Activated CD4-positive, alpha-beta T cell treated with anti-CD3 and anti-CD28 coated beads for 36 hours (primary cell): Measurements from ENCODE around the gene SYNE1. TPM values are rescaled to one million over a fixed set of nuclear protein-coding genes. Genes with fewer than 3 reads are reported as not detected.

Experiments used
- ATAC-seq: fragments of 200-7000 bp; cut with Tn5 transposase; one replicate; pipeline ENCODE4 v1.10.0; 2021; ENCODE audit warnings: mild to moderate bottlenecking, moderate library complexity
- CTCF ChIA-PET: fragments of 350-600 bp; sonication (Branson Sonifier 250); formaldehyde crosslinking; loops from one replicate; lab custom pipeline; 2021; ENCODE audit warnings: antibody characterized with exemption; lab: Charles Lee
- POLR2A ChIA-PET: fragments of 350-600 bp; sonication (Branson Sonifier 250); formaldehyde crosslinking; loops from one replicate; lab custom pipeline; 2021; ENCODE audit warnings: antibody characterized with exemption, inconsistent platforms; lab: Charles Lee
- DNase-seq: peaks from one replicate; pipeline ENCODE4 v3.0.0-alpha.2; 2020
- H3K27ac Mint-ChIP-seq: one replicate; pipeline ENCODE4 v1.8.0; 2021; ENCODE audit warnings: mixed read lengths
- H3K27me3 Mint-ChIP-seq: one replicate; pipeline ENCODE4 v1.8.0; 2021; ENCODE audit warnings: mixed read lengths
- H3K36me3 Mint-ChIP-seq: one replicate; pipeline ENCODE4 v1.8.0; 2021; ENCODE audit warnings: low read depth, mixed read lengths
- H3K4me1 Mint-ChIP-seq: one replicate; pipeline ENCODE4 v1.8.0; 2021; ENCODE audit warnings: mixed read lengths
- H3K4me3 Mint-ChIP-seq: one replicate; pipeline ENCODE4 v1.8.0; 2021; ENCODE audit warnings: mild to moderate bottlenecking, moderate library complexity, mixed read lengths
- H3K9me3 Mint-ChIP-seq: one replicate; pipeline ENCODE4 v1.8.0; 2021; ENCODE audit warnings: low read depth, mixed read lengths
- intact Hi-C, 2 experiments: fragments of 100-400 bp; cut with DNase I in 1 of 2; cut with micrococcal nuclease in 1 of 2; formaldehyde crosslinking; loops; one replicate each; pipeline versions ENCODE4 v1.14.2 to v1.15.1; 2022 to 2024; cut with DNase I, micrococcal nuclease
- total RNA-seq, 2 experiments: library from RNA; stranded (reverse); gene quantifications; one replicate each; pipeline ENCODE4 v1.2.3, GENCODE V29; 2021

The SYNE1 gene
- total RNA-seq, 2 experiments from 2014 or later, result 20.8 to 21.9 TPM

DNA sequence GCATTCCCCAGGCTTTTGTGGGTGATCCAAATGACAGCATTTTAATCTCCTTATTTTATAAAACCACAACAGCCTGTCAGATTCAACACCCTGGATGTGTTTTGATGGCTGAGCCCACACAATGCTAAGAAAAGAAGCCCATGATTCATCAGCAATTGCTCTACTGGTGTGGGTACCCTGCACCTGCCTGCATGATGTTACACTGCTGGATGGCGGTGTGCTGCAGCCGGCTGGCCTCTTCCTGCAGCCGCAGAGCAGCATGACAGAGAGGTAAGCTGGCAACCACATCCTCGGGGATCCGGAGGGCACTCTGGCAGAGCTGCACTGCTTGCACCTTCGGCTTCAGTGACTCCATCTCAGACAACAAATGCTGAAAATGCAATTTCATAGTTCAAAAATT, 327.5 kb downstream of the SYNE1 start:
- peak; percentile 100 for ATAC-seq
- intact Hi-C loops, result no loop called here
- POLR2A ChIA-PET, result interaction anchor here (1.1 kb wide), 1 partner anchor 8 kb away, joined by 4 read pairs; no protein-coding TSS in a partner anchor
- no peaks in the 10 kb centered on the region for H3K36me3 Mint-ChIP-seq
- peak; percentile 86 for DNase-seq
- peaks cover 23% of the 10 kb centered on the region for H3K4me1 Mint-ChIP-seq
- no peak overlapping the region for H3K4me3 Mint-ChIP-seq
- no peaks in the 10 kb centered on the region for H3K9me3 Mint-ChIP-seq
- CTCF ChIA-PET, result interaction anchor here (1.0 to 2.1 kb wide), 4 partner anchors 8 to 29 kb away, joined by 4 to 9 read pairs (median 6); no protein-coding TSS in a partner anchor
- no peak overlapping the region for H3K27ac Mint-ChIP-seq
- H3K27me3 Mint-ChIP-seq, result no peaks in the 10 kb centered on the region

DNA sequence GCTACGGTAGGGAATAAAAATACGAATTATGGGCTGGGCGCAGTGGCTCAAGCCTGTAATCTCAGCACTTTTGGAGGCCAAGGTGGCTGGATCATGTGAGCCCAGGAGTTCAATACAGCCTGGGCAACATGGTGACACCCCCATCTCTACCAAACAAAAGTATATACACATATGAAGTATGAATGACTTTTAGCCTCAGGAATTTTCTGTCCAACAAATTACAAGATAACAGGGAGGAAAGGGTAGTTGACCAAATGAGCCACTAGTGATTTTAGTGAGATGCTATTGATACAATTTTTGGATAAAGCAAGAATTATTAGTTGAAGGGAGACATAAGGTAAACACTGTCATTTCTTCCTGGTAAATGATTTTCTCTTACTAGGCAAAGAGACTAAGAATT, 328.2 kb downstream of the SYNE1 start:
- intact Hi-C loops, result no loop called here
- H3K27me3 Mint-ChIP-seq, result no peaks in the 10 kb centered on the region
- H3K27ac Mint-ChIP-seq, result no peak overlapping the region
- DNase-seq (no peak), ATAC-seq (no peak)
- no peaks in the 10 kb centered on the region for H3K36me3 Mint-ChIP-seq
- H3K4me3 Mint-ChIP-seq, result no peak overlapping the region
- ChIA-PET POLR2A (no interaction called here), CTCF (interaction anchor here (1.3 to 2.1 kb wide), 3 partner anchors 7 to 29 kb away, joined by 4 to 9 read pairs (median 8); no protein-coding TSS in a partner anchor)
- H3K9me3 Mint-ChIP-seq, result no peaks in the 10 kb centered on the region
- peaks cover 23% of the 10 kb centered on the region for H3K4me1 Mint-ChIP-seq

DNA sequence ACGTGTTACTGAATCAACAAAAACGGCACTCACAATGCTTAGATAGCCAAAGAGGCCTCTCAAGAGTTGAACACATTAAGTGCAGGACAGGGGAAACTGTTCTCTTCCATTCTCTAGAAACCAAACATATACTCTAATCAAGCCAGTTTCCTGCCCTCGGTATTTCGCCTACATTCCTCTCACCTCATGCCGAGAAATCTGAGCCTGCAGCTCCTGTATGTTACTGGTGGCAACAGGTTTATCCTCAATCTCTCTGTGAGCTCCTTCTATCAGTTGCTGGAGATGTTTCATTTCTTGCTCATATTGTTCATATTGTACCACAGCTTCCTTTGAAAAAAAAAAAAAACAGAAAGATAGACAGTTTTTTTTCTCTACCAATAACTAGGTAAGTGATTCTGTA, 328.9 kb downstream of the SYNE1 start:
- no peak for DNase-seq
- intact Hi-C loops, result no loop called here
- ATAC-seq, result no peak
- Mint-ChIP-seq H3K36me3 (no peaks in the 10 kb centered on the region), H3K27me3 (no peaks in the 10 kb centered on the region), H3K9me3 (no peaks in the 10 kb centered on the region), H3K4me1 (peaks cover 23% of the 10 kb centered on the region), H3K4me3 (no peak overlapping the region), H3K27ac (no peak overlapping the region)
- ChIA-PET CTCF (interaction anchor here (0.6 to 0.8 kb wide), 3 partner anchors 9 to 49 kb away, joined by 3 read pairs; no protein-coding TSS in a partner anchor), POLR2A (no interaction called here)

DNA sequence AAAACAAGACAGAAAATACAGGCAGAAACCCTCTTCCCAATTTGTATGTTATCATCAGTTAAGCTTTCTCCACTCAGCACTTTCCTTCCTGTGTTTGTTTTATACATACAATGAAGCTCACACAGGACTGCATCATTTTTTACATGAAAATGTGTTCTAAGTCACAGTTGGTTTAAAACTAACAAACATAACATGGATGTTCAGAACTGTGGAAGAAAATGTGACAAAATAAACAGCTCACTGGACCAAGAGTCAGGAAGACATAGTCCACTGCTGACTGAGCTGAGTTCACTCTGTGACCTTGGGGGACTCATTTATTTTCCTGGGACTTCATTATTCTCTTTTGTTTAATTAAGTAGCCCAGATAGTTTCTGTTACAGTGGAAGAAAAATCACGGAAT, 331.5 kb downstream of the SYNE1 start:
- peaks cover 25% of the 10 kb centered on the region for H3K4me1 Mint-ChIP-seq
- POLR2A ChIA-PET, result no interaction called here
- no peak for DNase-seq
- intact Hi-C loops, result no loop called here
- ATAC-seq, result no peak
- no peak overlapping the region for H3K27ac Mint-ChIP-seq
- no peaks in the 10 kb centered on the region for H3K9me3 Mint-ChIP-seq
- H3K36me3 Mint-ChIP-seq, result no peaks in the 10 kb centered on the region
- no peak overlapping the region for H3K4me3 Mint-ChIP-seq
- CTCF ChIA-PET, result interaction anchor here (0.6 to 1.2 kb wide), 2 partner anchors 32 to 1734 kb away, joined by 3 read pairs; no protein-coding TSS in a partner anchor
- no peaks in the 10 kb centered on the region for H3K27me3 Mint-ChIP-seq

DNA sequence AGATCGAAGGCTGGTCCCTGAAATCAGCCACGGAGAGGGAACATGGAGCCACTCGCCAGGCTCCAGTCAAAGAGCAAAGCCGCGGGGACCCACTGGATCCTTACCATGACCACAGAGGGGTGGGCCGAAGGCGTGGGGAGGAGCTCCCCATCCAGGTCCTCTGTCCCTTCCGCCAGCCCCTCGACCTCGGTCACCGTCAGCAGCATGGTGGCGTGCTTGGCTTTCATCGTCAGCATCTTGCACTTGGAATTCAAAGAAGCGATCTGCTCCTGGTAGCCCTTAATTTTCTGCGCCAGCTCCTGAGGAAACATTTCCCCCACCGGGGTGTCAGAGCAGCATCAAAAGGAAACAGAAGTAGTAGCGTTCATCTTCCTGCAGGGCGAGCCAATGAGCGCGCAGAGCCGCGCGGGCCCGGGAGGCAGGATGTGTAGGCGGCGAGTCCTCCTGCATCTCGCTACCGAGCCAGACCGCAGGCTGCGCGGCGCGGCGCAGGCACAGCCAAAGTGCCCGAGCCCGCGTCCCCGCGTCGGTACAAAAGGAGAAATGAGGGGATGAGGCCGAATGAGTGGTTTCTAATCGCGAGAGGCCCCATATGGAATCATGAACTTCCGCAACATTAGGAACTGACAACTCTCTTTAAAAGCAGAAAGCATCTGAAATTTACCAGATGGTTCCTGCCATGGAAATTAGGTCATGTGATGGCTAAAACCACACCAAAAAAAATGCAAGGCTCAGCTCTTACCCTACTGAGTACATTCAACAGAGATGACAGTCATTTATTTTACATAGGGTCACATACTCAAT, 335.2 kb downstream of the SYNE1 start:
- Mint-ChIP-seq H3K4me1 (peaks cover 31% of the 10 kb centered on the region), H3K36me3 (no peaks in the 10 kb centered on the region), H3K9me3 (no peaks in the 10 kb centered on the region), H3K27ac (peak overlapping the region; percentile 99), H3K27me3 (no peaks in the 10 kb centered on the region), H3K4me3 (peak overlapping the region; percentile 92)
- ChIA-PET POLR2A (interaction anchor here (0.6 to 1.2 kb wide), 4 partner anchors 8 to 819 kb away, joined by 3 to 4 read pairs (median 4); no protein-coding TSS in a partner anchor), CTCF (interaction anchor here (0.6 to 2.8 kb wide), 6 partner anchors 8 to 685 kb away, joined by 3 to 29 read pairs (median 6); no protein-coding TSS in a partner anchor)
- intact Hi-C loops, result loop anchor here (1.0 to 5.0 kb wide), 7 partner anchors 36 to 912 kb away; partner anchors contain the start of genes FBXO5 (in 2 of the 2), MTRF1L (in 1 of the 2) and RMND1 (in 1 of the 2)
- peak; percentile 95 for DNase-seq
- ATAC-seq, result peak; percentile 92

DNA sequence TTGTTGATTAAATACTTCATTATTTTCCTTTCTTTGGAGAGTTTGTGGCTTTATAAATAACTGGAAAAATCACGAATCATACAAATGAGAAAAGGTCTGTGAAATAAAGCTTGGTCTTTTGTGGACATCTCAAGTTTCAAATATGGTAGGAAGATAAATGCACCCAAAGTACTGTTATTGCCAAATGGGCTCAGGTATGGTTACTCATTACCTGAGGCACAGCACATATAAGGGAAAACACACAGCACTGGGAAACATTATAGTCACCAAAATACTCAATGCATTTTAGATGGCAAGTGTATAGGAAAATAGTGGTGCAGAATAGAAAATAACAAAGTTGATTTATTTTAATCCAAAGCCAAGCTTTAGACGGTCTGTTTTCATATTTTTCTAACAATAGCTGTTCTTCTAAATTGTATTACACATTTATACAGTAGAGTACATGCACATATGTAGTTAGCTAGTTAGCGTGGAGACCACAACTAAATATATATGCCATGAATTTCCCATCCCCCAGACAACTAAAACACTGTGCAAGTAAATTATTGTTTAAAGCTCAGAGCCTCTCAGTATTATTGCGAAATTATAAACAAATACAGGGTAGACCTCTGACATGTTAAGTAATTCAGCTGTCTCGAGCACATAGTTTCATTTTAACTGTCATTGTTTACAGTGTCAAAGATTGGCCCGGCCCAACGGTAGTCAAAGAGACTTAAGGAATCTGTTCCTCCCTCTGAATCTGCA, 336.0 kb downstream of the SYNE1 start:
- ChIA-PET CTCF (interaction anchor here (0.6 to 2.8 kb wide), 6 partner anchors 9 to 686 kb away, joined by 3 to 29 read pairs (median 6); no protein-coding TSS in a partner anchor), POLR2A (interaction anchor here (0.6 to 0.9 kb wide), 2 partner anchors 9 to 116 kb away, joined by 4 read pairs; no protein-coding TSS in a partner anchor)
- Mint-ChIP-seq H3K27ac (peak overlapping the region; percentile 99), H3K4me1 (peaks cover 31% of the 10 kb centered on the region), H3K27me3 (no peaks in the 10 kb centered on the region), H3K4me3 (peak overlapping the region; percentile 92), H3K36me3 (no peaks in the 10 kb centered on the region), H3K9me3 (no peaks in the 10 kb centered on the region)
- peak; percentile 50 for ATAC-seq
- intact Hi-C loops, result loop anchor here (5.0 kb wide), 2 partner anchors 69 to 681 kb away; partner anchors contain the start of gene FBXO5 (in 2 of the 2)
- no peak for DNase-seq

DNA sequence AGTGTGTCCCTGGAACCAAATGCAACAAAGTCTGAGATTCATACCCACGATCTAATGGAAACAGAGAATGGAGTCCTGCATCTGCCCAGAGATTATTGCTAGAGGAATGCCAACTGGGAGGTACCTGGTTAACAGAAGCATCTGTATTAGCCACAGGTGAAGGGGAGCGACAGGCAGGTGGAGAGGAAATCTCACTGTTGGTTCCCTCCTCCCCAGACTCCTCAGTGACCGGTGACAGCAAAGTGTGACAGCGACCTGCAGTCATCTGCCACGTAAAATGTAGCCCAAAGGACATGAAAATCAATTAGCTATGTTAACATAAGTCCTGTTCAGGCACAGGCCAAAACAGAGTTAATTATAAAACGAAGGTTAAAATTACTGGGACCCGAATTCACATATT, 336.6 kb downstream of the SYNE1 start:
- peak; percentile 32 for DNase-seq
- POLR2A ChIA-PET, result no interaction called here
- CTCF ChIA-PET, result interaction anchor here (0.8 to 2.8 kb wide), 4 partner anchors 9 to 625 kb away, joined by 3 to 29 read pairs (median 8); no protein-coding TSS in a partner anchor
- no peaks in the 10 kb centered on the region for H3K27me3 Mint-ChIP-seq
- H3K9me3 Mint-ChIP-seq, result no peaks in the 10 kb centered on the region
- H3K27ac Mint-ChIP-seq, result peak overlapping the region; percentile 99
- ATAC-seq, result no peak
- peaks cover 38% of the 10 kb centered on the region for H3K4me1 Mint-ChIP-seq
- peak overlapping the region; percentile 92 for H3K4me3 Mint-ChIP-seq
- H3K36me3 Mint-ChIP-seq, result peaks cover 4% of the 10 kb centered on the region
- intact Hi-C loops, result loop anchor here (5.0 kb wide), 2 partner anchors 68 to 682 kb away; partner anchors contain the start of gene FBXO5 (in 2 of the 2)

DNA sequence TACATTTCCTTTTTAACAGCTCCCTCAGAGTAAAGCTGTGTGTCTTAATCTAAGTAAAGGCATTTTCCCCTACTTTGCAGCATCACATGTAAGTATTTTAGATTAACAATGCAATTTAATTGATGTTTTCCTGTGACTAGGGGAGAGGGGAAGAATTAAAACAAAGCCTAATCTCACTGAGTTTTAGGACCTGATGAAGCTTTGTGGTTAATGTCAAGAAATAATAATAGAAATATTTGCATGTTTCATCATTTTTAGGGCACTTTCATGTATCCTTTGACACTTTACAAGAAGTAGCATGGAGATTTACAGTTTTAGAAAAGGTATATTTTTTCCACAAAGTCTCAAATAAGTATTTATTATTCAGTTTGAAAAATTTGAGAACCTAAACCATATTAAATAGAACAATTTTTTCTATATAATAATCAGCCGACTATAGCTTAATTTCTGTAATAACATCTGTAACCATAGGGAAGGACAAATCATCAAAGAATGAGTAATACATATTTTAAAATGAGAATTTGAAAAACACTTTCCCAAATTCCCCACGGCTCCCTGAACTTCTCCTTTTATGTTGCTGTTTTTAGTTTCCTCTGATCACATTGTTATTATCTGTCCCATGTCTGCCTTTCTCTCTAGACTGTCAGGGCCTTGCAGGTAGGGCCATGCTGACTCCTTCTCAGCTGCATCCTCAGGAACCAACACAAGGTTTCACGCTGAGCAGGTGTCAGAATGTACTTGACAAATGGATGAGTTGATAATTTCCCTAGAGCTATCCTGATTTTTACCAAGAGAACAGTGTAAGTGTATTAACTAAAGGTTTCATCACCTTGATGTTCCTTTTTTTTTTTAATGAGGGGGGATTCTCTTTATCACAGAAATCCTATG, 338.1 kb downstream of the SYNE1 start:
- ATAC-seq (no peak), DNase-seq (no peak)
- Mint-ChIP-seq H3K9me3 (no peaks in the 10 kb centered on the region), H3K27me3 (no peaks in the 10 kb centered on the region), H3K4me3 (no peak overlapping the region), H3K4me1 (peaks cover 42% of the 10 kb centered on the region), H3K27ac (peak overlapping the region; percentile 20), H3K36me3 (peaks cover 5% of the 10 kb centered on the region)
- ChIA-PET CTCF (interaction anchor here (1.0 to 2.9 kb wide), 5 partner anchors 10 to 69 kb away, joined by 3 to 19 read pairs (median 4); no protein-coding TSS in a partner anchor), POLR2A (no interaction called here)
- intact Hi-C loops, result no loop called here

DNA sequence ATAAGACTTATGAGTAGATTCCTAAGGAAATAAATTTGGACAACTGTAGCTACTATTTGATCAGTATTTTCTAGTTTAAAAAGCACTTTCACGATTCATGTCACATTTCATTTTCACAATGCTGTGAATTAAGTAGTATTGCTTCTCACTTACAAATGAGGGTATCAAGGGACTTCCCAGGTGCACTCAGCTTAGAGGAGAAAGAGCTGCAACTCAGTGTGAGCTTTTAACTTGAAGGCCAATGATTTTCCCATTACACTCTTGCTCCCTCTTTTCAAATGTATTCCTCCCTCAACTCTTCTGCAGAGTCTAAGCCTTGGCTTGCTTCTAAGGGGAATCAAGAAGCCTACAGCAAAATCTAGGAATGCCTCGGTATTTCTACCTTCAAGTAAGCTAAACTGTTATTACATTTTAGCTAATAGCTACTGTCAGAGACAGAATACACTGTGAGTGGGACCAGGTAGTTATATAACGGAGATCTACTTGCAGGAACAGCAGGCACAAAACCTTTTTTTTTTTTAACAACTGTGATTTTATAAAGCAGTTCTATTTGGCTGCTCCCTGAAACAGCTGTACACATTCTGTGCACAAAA, 339.0 kb downstream of the SYNE1 start:
- no peak for ATAC-seq
- H3K36me3 Mint-ChIP-seq, result peaks cover 5% of the 10 kb centered on the region
- CTCF ChIA-PET, result interaction anchor here (0.6 to 2.9 kb wide), 9 partner anchors 9 to 618 kb away, joined by 3 to 19 read pairs (median 4); no protein-coding TSS in a partner anchor
- intact Hi-C loops, result no loop called here
- POLR2A ChIA-PET, result interaction anchor here (0.7 kb wide), 1 partner anchor 524 kb away, joined by 5 read pairs; no protein-coding TSS in a partner anchor
- no peaks in the 10 kb centered on the region for H3K27me3 Mint-ChIP-seq
- DNase-seq, result no peak
- H3K27ac Mint-ChIP-seq, result no peak overlapping the region
- no peak overlapping the region for H3K4me3 Mint-ChIP-seq
- no peaks in the 10 kb centered on the region for H3K9me3 Mint-ChIP-seq
- H3K4me1 Mint-ChIP-seq, result peaks cover 42% of the 10 kb centered on the region
